Neural crest cell (in vitro differentiated cells): Measurements from ENCODE around the gene AMY1C. TPM values are rescaled to one million over a fixed set of nuclear protein-coding genes. Genes with fewer than 3 reads are reported as not detected.
"Not testable (repeated sequence)": the region's sequence is repeated elsewhere in the genome, so short reads cannot be mapped to it uniquely, and the experiment has no call there.

Source experiments
- DNase-seq: peaks from one replicate; pipeline ENCODE4 v3.0.0; 2021; ENCODE audit warnings: low read depth, mixed read lengths, low spot score
- H3K27ac Mint-ChIP-seq: one replicate; pipeline ENCODE4 v1.8.0; 2021; ENCODE audit warnings: mild to moderate bottlenecking, mixed read lengths; ENCODE audit not compliant: unreplicated experiment
- H3K27me3 Mint-ChIP-seq: 2 replicates; pipeline ENCODE4 v1.8.0; 2021; ENCODE audit warnings: low read depth, mild to moderate bottlenecking, mixed read lengths
- H3K36me3 Mint-ChIP-seq: 2 replicates; pipeline ENCODE4 v1.8.0; 2021; ENCODE audit warnings: low read depth, mild to moderate bottlenecking, mixed read lengths
- H3K4me1 Mint-ChIP-seq: 2 replicates; pipeline ENCODE4 v1.8.0; 2021; ENCODE audit warnings: mixed read lengths
- H3K4me3 Mint-ChIP-seq: one replicate; pipeline ENCODE4 v1.8.0; 2021; ENCODE audit warnings: mild to moderate bottlenecking, mixed read lengths
- H3K9me3 Mint-ChIP-seq: 2 replicates; pipeline ENCODE4 v1.8.0; 2021; ENCODE audit warnings: mixed read lengths
- long read RNA-seq: library from polyadenylated mRNA; unstranded; transcript quantifications from one replicate; pipeline ENCODE4 v2.0.0, GENCODE V29; 2020
- total RNA-seq: library from RNA; stranded (reverse); gene quantifications from 2 replicates; pipeline ENCODE4 v1.2.1, GENCODE V29; 2021

The AMY1C gene
- not detected in 2 replicates for total RNA-seq
- long read RNA-seq: 0 reads

DNA sequence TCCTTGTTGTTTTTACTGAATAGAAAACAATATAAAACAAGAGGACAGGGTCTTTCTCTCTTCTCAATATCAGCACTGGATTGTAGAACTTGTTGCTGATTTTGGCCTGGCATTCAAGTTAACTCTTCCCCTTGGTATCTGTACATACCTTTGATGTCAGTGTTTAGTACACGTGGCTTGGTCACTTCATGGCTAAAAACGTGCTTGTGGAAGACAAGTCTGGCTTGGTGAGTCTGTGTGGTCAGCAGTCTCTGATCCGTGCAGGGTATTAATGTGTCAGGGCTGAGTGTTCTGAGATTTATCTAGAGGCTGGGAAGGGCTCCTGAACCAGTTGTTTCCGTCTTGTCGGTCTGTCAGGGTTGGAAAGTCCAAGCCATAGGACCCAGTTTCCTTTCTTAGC lies at the start of gene AMY1C:
Gene AMY1C (plus strand): TSS at position 301 of the 400 bp plus-strand sequence. CDS start 572 bp downstream, outside the sequence.
- not testable (repeated sequence) for H3K9me3 Mint-ChIP-seq, H3K4me1 Mint-ChIP-seq, DNase-seq, H3K4me3 Mint-ChIP-seq, H3K36me3 Mint-ChIP-seq, H3K27me3 Mint-ChIP-seq, H3K27ac Mint-ChIP-seq

DNA sequence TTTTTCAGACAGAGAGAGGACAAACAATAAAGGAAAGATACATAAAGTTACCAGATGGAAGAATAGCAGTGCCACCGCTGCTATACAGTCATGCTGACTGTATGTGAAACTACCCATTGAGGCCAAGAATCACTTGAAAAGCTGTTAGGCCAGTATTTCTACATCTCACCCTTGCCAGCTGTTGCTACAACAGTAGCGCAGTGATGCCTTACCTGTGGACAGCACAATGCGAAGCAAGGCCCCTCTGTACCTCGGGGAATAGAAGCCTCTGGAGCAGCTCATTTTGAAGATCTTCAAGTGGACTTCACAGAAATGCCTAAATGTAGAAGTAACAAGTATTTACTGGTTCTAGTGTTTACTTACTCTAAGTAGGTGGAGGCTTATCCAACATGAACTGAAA lies 49.0 kb upstream of the AMY1C start:
- not testable (repeated sequence) for H3K27ac Mint-ChIP-seq, DNase-seq, H3K4me1 Mint-ChIP-seq, H3K27me3 Mint-ChIP-seq, H3K36me3 Mint-ChIP-seq, H3K9me3 Mint-ChIP-seq, H3K4me3 Mint-ChIP-seq

DNA sequence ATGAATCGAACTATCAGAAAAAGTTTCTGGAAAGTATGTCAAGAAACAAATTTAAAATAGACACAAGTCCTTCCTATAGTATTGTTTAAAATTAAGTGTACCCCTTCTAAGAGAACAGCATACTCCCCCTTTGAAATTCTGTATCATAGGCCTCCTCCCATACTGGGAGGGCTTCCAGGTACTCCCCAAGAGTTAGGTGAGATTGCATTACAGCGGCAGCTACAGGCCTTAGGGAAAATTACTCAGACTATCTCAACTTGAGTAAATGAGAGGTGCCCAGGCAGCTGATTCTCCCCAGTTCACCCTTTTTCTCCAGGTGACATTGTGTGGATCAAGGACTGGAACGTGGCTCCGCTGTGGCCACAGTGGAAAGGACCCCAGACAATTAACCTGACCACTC lies 48.4 kb upstream of the AMY1C start:
- not testable (repeated sequence) for DNase-seq, H3K4me1 Mint-ChIP-seq, H3K9me3 Mint-ChIP-seq, H3K27me3 Mint-ChIP-seq, H3K36me3 Mint-ChIP-seq, H3K27ac Mint-ChIP-seq, H3K4me3 Mint-ChIP-seq

DNA sequence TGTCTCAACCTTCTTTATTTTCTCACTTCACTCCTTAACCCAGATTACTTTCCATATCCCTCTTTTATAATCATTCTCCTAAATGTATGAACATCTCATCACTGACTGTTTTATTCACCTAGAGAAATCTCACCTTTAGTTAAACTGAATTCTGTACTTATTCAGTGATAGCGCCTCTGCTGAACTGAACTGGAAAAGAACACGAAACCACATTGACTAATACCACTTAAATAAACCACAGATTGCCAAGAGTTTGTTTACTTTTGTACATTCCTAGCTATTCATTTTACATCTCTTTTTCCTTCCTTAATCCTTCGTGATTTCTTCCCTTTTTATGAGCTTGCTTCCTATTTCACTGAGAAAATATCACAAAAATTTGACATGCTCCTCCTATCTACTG lies 42.0 kb upstream of the AMY1C start:
- not testable (repeated sequence) for H3K27ac Mint-ChIP-seq, H3K36me3 Mint-ChIP-seq, H3K9me3 Mint-ChIP-seq, DNase-seq, H3K27me3 Mint-ChIP-seq, H3K4me1 Mint-ChIP-seq, H3K4me3 Mint-ChIP-seq

DNA sequence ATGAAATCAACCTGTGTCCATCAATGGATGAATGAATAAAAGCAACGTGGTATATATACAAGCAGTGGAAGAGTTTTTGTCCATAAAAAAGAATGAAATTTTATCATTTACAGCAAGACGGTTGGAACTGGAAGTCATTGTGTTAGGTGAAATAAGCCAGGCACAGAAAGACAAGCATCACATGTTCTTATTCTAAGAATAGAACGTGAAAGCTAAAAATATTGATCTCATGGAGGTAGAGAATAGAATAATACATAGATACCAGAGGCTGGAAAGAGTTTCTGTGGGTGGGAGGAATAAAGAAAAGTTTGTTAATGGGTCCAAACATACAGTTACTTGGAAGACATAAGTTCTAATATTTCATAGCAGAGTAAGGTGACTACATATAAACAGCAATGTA lies 39.3 kb upstream of the AMY1C start:
- H3K27ac Mint-ChIP-seq, H3K4me1 Mint-ChIP-seq, H3K27me3 Mint-ChIP-seq, H3K9me3 Mint-ChIP-seq, H3K36me3 Mint-ChIP-seq, DNase-seq, H3K4me3 Mint-ChIP-seq: not testable (repeated sequence)

DNA sequence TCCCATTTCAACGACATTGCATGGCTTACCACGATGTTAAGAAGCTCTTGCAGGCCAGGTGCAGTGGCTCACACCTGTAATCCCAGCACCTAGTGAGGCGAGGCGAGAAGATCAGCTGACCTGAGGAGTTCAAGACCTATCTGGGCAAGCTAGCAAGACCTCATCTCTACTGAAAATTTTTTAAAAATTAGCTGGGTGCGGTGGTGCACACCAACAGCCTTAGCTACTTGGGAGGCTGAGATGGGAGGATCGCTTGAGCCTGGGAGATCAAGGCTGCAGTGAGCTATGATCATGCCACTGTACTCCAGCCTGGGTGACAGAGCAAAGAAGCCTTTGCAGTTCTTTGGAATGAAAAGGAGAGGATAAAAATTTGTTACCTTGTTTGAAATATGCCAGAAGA lies 32.3 kb upstream of the AMY1C start:
- not testable (repeated sequence) for DNase-seq, H3K36me3 Mint-ChIP-seq

DNA sequence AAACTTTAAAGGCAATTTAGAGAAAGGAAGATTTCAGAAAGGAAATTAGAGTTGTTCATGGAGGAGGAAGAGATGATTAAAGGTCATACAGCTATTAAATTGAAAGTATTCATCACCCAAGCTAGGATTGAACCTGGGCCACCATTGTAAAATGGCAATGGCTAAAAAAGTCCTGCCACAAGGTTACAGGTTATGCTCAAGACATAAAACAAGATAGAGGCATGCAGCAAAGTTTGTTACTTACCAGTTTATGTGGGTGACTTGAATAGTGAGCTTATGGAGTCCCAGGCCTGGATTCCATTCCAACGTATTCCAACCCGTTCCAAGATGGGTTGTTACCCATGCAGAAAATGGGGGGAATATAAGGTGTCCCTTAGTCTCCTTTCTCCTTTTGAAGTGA lies 28.2 kb upstream of the AMY1C start:
- H3K9me3 Mint-ChIP-seq, H3K36me3 Mint-ChIP-seq, H3K27ac Mint-ChIP-seq, H3K4me1 Mint-ChIP-seq, H3K4me3 Mint-ChIP-seq, H3K27me3 Mint-ChIP-seq, DNase-seq: not testable (repeated sequence)

More for the DNA sequence above, 32.3 kb upstream of the AMY1C start:
- H3K27me3 Mint-ChIP-seq, H3K4me1 Mint-ChIP-seq, H3K9me3 Mint-ChIP-seq, H3K27ac Mint-ChIP-seq, H3K4me3 Mint-ChIP-seq: not testable (repeated sequence)

DNA sequence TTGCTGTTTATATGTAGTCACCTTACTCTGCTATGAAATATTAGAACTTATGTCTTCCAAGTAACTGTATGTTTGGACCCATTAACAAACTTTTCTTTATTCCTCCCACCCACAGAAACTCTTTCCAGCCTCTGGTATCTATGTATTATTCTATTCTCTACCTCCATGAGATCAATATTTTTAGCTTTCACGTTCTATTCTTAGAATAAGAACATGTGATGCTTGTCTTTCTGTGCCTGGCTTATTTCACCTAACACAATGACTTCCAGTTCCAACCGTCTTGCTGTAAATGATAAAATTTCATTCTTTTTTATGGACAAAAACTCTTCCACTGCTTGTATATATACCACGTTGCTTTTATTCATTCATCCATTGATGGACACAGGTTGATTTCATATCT lies 14.4 kb upstream of the AMY1C start:
- H3K4me3 Mint-ChIP-seq, H3K4me1 Mint-ChIP-seq, H3K27me3 Mint-ChIP-seq, H3K27ac Mint-ChIP-seq, H3K9me3 Mint-ChIP-seq, H3K36me3 Mint-ChIP-seq, DNase-seq: not testable (repeated sequence)

DNA sequence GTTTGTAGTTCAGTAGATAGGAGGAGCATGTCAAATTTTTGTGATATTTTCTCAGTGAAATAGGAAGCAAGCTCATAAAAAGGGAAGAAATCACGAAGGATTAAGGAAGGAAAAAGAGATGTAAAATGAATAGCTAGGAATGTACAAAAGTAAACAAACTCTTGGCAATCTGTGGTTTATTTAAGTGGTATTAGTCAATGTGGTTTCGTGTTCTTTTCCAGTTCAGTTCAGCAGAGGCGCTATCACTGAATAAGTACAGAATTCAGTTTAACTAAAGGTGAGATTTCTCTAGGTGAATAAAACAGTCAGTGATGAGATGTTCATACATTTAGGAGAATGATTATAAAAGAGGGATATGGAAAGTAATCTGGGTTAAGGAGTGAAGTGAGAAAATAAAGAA lies 11.7 kb upstream of the AMY1C start:
- not testable (repeated sequence) for H3K9me3 Mint-ChIP-seq, H3K27me3 Mint-ChIP-seq, H3K27ac Mint-ChIP-seq, H3K4me3 Mint-ChIP-seq, H3K36me3 Mint-ChIP-seq, H3K4me1 Mint-ChIP-seq, DNase-seq

DNA sequence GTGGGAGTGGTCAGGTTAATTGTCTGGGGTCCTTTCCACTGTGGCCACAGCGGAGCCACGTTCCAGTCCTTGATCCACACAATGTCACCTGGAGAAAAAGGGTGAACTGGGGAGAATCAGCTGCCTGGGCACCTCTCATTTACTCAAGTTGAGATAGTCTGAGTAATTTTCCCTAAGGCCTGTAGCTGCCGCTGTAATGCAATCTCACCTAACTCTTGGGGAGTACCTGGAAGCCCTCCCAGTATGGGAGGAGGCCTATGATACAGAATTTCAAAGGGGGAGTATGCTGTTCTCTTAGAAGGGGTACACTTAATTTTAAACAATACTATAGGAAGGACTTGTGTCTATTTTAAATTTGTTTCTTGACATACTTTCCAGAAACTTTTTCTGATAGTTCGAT lies 5.2 kb upstream of the AMY1C start:
- not testable (repeated sequence) for H3K27ac Mint-ChIP-seq, H3K36me3 Mint-ChIP-seq, H3K4me3 Mint-ChIP-seq, H3K9me3 Mint-ChIP-seq, DNase-seq, H3K27me3 Mint-ChIP-seq, H3K4me1 Mint-ChIP-seq

DNA sequence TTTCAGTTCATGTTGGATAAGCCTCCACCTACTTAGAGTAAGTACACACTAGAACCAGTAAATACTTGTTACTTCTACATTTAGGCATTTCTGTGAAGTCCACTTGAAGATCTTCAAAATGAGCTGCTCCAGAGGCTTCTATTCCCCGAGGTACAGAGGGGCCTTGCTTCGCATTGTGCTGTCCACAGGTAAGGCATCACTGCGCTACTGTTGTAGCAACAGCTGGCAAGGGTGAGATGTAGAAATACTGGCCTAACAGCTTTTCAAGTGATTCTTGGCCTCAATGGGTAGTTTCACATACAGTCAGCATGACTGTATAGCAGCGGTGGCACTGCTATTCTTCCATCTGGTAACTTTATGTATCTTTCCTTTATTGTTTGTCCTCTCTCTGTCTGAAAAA lies 4.7 kb upstream of the AMY1C start:
- not testable (repeated sequence) for H3K27me3 Mint-ChIP-seq, H3K9me3 Mint-ChIP-seq, H3K36me3 Mint-ChIP-seq, H3K4me3 Mint-ChIP-seq, DNase-seq, H3K4me1 Mint-ChIP-seq, H3K27ac Mint-ChIP-seq

DNA sequence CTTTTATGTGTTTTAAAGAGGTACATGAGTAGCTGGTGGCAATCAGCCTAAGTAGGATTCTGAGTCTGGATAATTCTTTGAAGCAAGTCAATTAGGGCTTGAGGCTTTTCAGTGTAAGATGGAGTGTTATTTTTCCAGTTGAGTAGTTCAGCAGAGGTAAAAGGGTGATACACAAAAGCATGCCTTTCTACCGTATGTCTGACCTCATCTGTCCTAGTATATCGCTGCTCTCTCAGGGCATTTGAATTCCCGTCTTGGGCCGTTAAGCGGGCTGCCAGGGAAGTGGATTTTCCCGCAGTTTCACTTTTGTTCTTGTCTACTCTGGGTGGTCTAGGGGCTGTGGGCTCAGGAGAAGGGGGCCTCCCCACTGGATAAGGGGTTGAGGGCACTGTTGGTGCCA lies 1.4 kb upstream of the AMY1C start:
- H3K9me3 Mint-ChIP-seq, H3K4me3 Mint-ChIP-seq, H3K4me1 Mint-ChIP-seq, H3K27ac Mint-ChIP-seq, H3K27me3 Mint-ChIP-seq, H3K36me3 Mint-ChIP-seq, DNase-seq: not testable (repeated sequence)
